GM12865 (cell line): ENCODE results near the gene GDF7.

ENCODE experiments used
- DNase-seq: peaks from one replicate; pipeline ENCODE4 v3.0.0; 2010; ENCODE audit warnings: low read depth
- H3K4me3 ChIP-seq: 2 replicates; pipeline ENCODE4 v1.5.1; 2011; ENCODE audit warnings: mild to moderate bottlenecking, low read depth, low read length, control low read depth
- CTCF ChIP-seq: IDR thresholded peaks from 2 replicates; pipeline ENCODE4 v1.5.1; 2011; ENCODE audit warnings: low read length, control low read depth, low read depth, inconsistent platforms; ENCODE audit not compliant: insufficient read depth; ENCODE audit errors: missing control alignments

Gene GDF7

GRCh38 chr2:20671036-20671735 is 4.2 kb downstream of the GDF7 start:
- DNase-seq, result no peak
- no peak overlapping the region for H3K4me3 ChIP-seq
- no peak for TF ChIP-seq CTCF

GRCh38 chr2:20671736-20672080 is 4.8 kb downstream of the GDF7 start:
- no peak for DNase-seq
- TF ChIP-seq CTCF, result no peak
- no peak overlapping the region for H3K4me3 ChIP-seq

- H3K4me3 ChIP-seq, result no peak overlapping the region
- DNase-seq, result no peak
- no peak for TF ChIP-seq CTCF
These were observed 5.4 kb downstream of the GDF7 start for GRCh38 chr2:20672201-20672951.

- TF ChIP-seq CTCF, result no peak
- H3K4me3 ChIP-seq, result no peak overlapping the region
- no peak for DNase-seq
These were observed 6.9 kb downstream of the GDF7 start for GRCh38 chr2:20673686-20674308.

GRCh38 chr2:20674309-20674965 is 7.5 kb downstream of the GDF7 start:
- TF ChIP-seq CTCF, result no peak
- DNase-seq, result no peak

GRCh38 chr2:20674974-20675679 is 8.2 kb downstream of the GDF7 start:
- no peak for DNase-seq
- no peak overlapping the region for H3K4me3 ChIP-seq
- no peak for TF ChIP-seq CTCF

More at GRCh38 chr2:20674309-20674965, 7.5 kb downstream of the GDF7 start:
- H3K4me3 ChIP-seq, result no peak overlapping the region
